NCI-H2196 treated with DMSO at 0.1 percent for 48 hours (cell line): ENCODE measurements around the gene CYS1.
"Not testable (repeated sequence)": the region's sequence is repeated elsewhere in the genome, so short reads cannot be mapped to it uniquely, and the experiment has no call there.

Source experiments
- DNase-seq: peaks from one replicate; lab custom pipeline; 2025; ENCODE audit not compliant: unreplicated experiment; lab: John Stamatoyannopoulos, UW

The CYS1 gene

GRCh38 chr2:10031886-10032745 lies 48.1 kb downstream of the CYS1 start:
- no peak for DNase-seq

DNA sequence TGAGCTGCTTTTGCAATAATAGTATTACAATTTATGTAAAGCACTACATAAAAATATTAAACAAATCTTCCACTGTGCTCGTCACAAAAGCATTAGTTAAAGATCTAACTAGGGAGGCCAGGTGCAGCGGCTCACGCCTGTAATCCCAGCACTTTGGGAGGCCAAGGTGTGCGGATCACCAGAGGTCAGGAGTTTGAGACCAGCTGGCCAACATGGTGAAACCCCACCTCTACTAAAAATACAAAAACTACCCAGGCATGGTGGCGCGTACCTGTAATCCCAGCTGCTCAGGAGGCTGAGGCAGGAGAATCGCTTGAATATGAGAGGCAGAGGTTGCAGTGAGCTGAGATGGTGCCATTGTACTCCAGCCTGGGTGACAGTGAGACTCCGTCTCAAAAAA lies 49.4 kb downstream of the CYS1 start:
- not testable (repeated sequence) for DNase-seq

DNA sequence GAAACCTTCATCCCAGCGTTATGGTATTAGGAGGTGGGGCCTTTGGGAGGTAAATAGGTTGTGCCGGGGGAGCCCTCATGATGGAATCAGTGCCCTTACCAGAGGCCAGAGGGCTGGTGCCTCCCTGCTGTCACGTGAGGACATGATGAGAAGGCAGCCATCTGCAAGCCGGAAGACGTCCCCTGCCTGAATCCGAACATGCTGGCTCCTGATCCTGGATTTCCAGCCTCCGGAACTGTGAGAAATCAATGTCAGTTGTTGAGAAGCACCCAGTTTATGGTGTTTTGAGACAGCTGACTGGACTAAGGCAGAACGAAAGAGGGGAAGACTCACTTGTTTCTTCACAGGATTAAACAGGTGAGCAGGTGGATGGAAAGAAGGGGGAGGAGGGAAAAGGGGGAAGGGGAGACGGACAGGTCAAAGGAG lies 49.9 kb downstream of the CYS1 start:
- no peak for DNase-seq

- DNase-seq, result no peak
These were observed 50.4 kb downstream of the CYS1 start for GRCh38 chr2:10029875-10030223.

- DNase-seq, result no peak
These were observed 51.0 kb downstream of the CYS1 start for GRCh38 chr2:10028988-10029874.

- DNase-seq, result no peak
These were observed 51.7 kb downstream of the CYS1 start for GRCh38 chr2:10028407-10028987.

DNA sequence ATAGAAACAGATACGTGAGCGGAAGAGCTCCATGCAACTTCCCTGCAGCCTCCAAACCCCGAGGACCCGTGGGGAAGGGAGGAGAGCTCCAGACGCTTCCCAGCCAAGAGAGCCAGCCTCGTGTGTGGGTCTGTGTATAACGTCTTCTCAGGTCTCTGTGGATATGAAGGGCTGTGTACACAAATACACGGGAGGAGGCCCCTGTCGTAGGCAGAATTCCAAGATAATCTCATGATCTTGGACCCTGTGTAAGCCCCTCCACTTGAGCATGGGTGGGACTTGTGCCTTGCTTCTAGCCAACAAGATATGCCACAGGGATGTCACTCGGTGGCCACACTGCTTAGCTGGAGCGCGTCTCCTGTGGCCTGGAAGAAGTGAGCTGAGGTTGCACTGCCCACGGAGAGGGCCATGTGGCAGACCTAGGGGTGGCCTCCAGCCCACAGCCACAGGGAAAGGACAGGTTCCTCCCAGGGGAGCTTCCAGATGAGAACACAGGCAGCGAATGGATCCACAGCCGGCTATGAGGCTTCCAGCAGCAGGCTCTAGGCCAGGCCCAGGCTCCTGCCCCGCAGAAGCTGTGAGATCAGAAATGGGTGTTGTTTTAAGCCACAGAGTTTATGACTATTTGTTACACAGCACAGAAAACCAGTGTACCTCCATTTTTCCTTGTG lies 52.4 kb downstream of the CYS1 start:
- no peak for DNase-seq

- DNase-seq, result no peak
These were observed 53.2 kb downstream of the CYS1 start for GRCh38 chr2:10026940-10027569.

DNA sequence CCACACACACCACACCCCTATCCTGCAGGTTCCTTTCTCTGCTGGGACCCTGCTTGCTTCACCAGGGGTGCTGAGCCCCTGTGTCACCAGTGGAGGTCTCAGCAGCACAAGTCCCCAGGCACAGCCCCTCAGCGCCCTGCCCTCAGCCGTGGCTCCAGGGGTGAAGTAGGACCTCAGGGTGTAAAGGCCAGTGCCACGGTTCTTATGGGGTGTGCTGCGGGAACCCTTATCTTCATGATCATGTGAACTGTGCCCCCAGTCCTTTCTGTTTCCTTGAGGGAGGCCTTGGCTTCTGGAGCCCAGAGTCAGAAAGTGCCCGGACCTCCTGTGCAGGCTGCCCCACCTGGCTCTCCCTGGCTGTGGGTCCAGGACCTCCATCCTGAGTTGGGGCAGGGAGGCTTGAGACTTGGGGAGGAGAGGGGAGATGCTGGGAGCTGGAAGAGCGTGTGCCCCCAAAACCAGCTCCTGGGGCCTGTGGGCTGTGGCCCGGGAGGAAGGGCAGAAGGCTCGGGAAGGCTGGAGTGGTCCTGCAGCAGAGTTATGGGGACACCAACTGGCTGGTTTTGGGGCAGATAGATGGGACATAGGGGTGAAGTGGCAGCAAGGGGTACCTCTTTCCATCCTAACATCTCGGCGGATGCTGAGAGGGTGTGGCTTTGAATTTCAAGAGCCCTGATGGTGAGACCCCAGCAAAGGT lies 57.1 kb downstream of the CYS1 start:
- DNase-seq, result no peak

DNA sequence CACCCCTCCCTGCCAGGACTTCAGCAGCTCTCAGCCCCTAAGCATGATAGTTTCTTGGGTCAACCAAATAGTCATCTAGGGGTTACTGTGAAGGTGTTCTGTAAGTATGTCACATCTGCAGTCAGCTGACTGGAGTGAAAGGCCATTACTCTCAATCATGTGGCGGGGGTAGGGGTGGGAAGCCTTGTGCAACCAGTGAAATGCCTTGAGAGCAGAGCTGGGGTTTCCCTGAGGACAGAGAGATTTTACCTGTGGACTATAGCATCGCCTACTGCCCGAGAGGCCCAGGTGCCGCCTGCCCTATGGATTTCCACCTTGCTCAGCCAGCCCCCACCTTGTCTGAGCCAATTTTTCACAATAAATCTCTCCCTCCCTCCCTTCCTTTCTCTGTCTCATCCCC lies 57.8 kb downstream of the CYS1 start:
- no peak for DNase-seq

DNA sequence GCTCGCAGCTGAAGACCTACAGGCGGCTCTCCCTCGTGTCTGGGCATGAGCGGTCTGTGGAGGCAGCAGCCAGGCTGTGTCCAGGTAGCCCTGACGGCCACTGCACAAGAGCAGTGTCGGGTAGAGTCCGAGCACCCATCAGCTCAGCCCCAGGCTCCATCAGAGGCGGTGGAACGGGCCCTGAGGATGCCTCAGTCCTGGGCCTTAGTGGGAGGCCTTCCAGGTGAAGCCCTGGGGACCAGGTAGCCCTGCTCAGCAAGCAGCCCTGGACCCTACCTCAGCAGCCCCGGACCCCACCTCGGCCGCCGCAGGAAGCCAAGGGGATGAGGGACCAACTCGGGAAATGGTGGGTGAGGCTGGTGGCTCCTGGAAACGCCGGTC lies 58.2 kb downstream of the CYS1 start:
- DNase-seq, result no peak

- no peak for DNase-seq
These were observed 60.4 kb downstream of the CYS1 start for GRCh38 chr2:10019602-10020400.

DNA sequence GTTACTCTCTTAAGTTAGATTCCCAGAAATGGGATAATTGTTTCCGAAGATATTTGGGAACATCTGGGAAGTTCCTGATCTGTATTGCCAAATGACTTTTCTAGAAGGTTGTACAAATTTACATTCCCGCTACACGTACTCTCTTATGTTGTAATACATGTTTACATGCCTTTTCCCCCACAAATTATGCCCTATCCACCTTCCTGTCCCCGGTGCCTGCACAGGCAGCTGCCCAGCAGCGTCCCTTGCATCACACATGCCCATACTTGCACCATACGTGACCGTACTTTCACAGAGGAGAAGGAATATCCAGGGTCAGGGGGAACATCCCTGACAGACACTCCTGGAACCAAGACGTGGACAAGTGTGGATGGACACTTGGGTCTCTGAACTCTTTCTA lies 61.0 kb downstream of the CYS1 start:
- no peak for DNase-seq

GRCh38 chr2:10017313-10017941 lies 62.8 kb downstream of the CYS1 start:
- no peak for DNase-seq

- DNase-seq, result no peak
These were observed 63.4 kb downstream of the CYS1 start for GRCh38 chr2:10016802-10017258.

DNA sequence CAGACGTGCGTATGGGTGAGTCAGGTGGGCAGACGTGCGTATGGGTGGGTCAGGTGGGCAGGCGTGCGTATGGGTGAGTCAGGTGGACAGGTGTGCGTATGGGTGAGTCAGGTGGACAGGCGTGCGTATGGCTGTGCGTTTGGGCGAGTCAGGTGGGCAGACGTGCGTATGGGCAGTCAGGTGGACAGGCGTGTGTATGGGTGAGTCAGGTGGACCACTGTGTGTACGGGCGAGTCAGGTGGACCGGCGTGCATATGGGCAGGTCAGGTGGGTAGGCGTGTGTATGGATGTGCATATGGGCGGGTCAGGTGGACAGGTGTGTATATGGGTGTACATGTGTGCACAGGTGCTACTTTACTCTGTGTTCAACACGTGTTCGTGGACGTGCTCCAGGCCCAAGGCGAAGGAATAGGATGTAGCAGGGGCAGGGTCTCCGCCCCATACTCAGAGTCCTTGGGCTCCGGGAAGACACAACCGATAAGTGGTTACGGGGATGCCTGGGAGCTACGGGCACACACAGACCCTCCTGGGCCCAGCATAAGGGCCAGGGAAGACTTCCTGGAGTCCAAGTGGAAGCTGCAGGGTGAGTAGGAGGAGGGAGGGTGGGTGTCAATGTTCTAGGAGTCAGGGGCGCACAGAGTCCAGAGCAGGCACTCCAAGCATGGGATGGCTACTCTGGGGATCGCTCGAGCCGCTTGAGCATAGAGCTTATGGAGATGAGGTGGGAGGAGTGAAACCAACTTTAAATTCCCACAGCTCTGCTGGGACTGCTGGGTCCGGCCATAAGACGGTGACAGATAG lies 64.0 kb downstream of the CYS1 start:
- no peak for DNase-seq

DNA sequence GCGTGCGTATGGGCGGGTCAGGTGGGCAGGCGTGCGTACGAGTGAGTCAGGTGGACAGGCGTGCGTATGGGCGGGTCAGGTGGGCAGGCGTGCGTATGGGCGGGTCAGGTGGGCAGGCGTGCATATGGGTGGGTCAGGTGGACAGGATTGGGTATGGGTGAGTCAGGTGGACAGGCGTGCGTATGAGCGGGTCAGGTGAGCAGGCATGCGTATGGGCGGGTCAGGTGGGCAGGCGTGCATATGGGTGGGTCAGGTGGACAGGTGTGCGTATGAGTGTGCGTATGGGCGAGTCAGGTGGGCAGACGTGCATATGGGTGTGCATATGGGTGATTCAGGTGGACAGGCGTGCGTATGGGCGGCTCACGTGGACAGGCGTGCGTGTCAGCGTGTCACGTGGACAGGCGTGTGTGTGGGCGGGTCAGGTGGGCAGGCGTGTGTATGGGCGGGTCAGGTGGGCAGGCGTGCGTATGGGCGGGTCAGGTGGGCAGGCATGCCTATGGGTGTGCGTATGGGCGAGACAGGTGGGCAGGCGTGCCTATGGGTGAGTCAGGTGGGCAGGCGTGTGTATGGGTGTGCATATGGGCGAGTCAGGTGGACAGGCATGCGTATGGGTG lies 64.7 kb downstream of the CYS1 start:
- not testable (repeated sequence) for DNase-seq
